GM12874 (cell line): ENCODE data around the gene FUBP1.

Experiments
- TF ChIP-seq, protein P1 (sequence below): IDR thresholded peaks from 2 replicates; pipeline ENCODE4 v1.5.1; 2011; ENCODE audit warnings: low read depth, mild to moderate bottlenecking, control low read depth, low read length, moderate library complexity; ENCODE audit not compliant: insufficient read depth

The FUBP1 gene

GRCh38 chr1:77966291-77966690, 12.6 kb downstream of the FUBP1 start:
- TF ChIP-seq, protein P1, sequence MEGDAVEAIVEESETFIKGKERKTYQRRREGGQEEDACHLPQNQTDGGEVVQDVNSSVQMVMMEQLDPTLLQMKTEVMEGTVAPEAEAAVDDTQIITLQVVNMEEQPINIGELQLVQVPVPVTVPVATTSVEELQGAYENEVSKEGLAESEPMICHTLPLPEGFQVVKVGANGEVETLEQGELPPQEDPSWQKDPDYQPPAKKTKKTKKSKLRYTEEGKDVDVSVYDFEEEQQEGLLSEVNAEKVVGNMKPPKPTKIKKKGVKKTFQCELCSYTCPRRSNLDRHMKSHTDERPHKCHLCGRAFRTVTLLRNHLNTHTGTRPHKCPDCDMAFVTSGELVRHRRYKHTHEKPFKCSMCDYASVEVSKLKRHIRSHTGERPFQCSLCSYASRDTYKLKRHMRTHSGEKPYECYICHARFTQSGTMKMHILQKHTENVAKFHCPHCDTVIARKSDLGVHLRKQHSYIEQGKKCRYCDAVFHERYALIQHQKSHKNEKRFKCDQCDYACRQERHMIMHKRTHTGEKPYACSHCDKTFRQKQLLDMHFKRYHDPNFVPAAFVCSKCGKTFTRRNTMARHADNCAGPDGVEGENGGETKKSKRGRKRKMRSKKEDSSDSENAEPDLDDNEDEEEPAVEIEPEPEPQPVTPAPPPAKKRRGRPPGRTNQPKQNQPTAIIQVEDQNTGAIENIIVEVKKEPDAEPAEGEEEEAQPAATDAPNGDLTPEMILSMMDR, result no peak

GRCh38 chr1:77961392-77961791, 17.5 kb downstream of the FUBP1 start:
- TF ChIP-seq, protein P1, result no peak

- TF ChIP-seq, protein P1, result no peak
Measured at GRCh38 chr1:77958850-77959249, 20.0 kb downstream of the FUBP1 start.

- TF ChIP-seq, protein P1, result no peak
Measured at GRCh38 chr1:77958391-77958790, 20.5 kb downstream of the FUBP1 start.

DNA sequence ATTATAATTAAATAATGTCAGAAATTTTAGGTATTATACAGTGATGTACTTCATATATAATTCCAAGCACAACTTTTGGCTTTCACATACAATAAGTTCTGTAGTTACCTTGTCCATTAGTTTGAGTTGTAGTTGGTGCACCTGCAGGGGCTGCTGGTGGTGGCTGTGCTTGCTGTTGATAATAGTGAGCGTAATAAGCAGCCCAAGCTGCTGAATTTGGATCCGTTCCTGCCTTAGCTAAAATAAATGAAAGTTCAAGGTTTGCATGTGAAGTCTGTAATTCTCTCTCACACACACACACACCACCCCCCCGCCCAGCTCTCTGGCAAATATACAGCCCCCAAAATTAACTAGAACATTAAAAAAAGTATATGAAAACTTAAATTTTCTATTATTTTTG, 22.4 kb downstream of the FUBP1 start:
- TF ChIP-seq, protein P1, result no peak

DNA sequence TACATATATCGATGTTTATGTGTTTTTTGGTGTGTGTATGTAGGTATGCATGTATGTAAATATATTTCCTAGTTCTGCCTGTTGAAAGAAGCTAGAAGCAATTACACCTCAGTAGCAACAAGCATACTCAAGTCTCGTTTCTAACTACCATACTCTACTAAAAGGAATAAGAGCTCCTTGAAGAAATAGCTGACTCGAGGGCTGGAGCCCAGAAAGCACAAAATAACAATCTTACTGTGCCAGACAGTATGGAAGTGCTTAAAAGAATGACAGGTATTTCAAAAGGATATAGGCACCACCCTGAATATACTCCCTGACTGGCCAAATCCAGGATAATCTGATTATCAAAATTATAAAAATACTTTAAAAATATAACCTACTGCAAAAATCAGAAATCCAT, 23.2 kb downstream of the FUBP1 start:
- TF ChIP-seq, protein P1, result no peak

DNA sequence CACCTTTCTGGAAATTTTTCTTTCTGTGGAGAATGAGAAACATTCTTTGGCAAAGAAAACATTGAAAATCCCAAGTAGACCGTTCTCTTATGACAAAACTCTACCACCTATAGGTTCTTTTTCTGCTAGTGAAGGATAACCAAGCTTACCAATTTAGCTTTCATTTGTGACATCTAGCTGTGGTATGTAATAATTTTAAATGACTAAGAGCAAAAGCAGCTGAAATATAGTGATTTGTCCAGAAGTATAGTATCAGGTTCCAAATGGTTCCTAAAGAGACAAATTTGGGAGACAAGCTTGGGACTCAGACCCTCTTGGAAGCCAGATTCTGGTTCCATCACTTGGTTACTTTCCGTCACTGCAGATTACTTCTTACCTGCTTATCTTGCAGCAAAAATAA, 24.4 kb downstream of the FUBP1 start:
- TF ChIP-seq, protein P1, result no peak

GRCh38 chr1:77953907-77954306, 25.0 kb downstream of the FUBP1 start:
- TF ChIP-seq, protein P1, result no peak
